GM12878 (cell line): ENCODE data around the gene UBE2E1. TPM values are rescaled to one million over a fixed set of nuclear protein-coding genes. Genes with fewer than 3 reads are reported as not detected.
A peak's percentile ranks its signal among the peaks of the same experiment; 100 is the strongest.

Source experiments
- ATAC-seq: fragments of 200-7000 bp; cut with Tn5 transposase; 3 replicates; pipeline ENCODE4 v1.9.1; 2020; ENCODE audit warnings: mild to moderate bottlenecking, moderate library complexity
- BruUV-seq: library from RNA; stranded (reverse); fragments of 400-500 nt; replicated peaks from 2 replicates; lab custom pipeline; 2021; lab: Mats Ljungman, UMichigan
- CTCF ChIA-PET: fragments of 300-600 bp; sonication (Branson Sonifier 250); formaldehyde crosslinking; extraction: SDS; loops from one replicate; lab custom pipeline; 2021; ENCODE audit warnings: inconsistent platforms; lab: Yijun Ruan, JAX
- POLR2A ChIA-PET: fragments of 350-600 bp; formaldehyde crosslinking; extraction: SDS; loops from one replicate; lab custom pipeline; 2021; ENCODE audit warnings: inconsistent platforms; lab: Charles Lee
- RAD21 ChIA-PET: fragments of 300-600 bp; sonication (Branson Sonifier 250); formaldehyde crosslinking; loops from one replicate; lab custom pipeline; 2023; ENCODE audit warnings: antibody characterized with exemption; ENCODE audit not compliant: unreplicated experiment; lab: Charles Lee
- SMC1A ChIA-PET: fragments of 300-600 bp; sonication (Branson Sonifier 250); formaldehyde crosslinking; loops from one replicate; lab custom pipeline; 2023; ENCODE audit not compliant: unreplicated experiment, uncharacterized antibody; lab: Charles Lee
- DNase-seq: peaks from one replicate; pipeline ENCODE4 v3.0.0-alpha.2; 2011; ENCODE audit warnings: low read depth, low spot score
- FAIRE-seq: peaks from 3 replicates; lab custom pipeline; 2011; peaks lifted over from hg19 to GRCh38; lab: Jason Lieb, UNC
- H2AFZ ChIP-seq: 2 replicates; pipeline ENCODE4 v1.6.0; 2011; ENCODE audit warnings: low read depth, low read length, control low read depth; ENCODE audit not compliant: control insufficient read depth
- H3K27ac ChIP-seq: 2 replicates; pipeline ENCODE4 v1.5.1; 2011; ENCODE audit warnings: control low read depth; ENCODE audit not compliant: control insufficient read depth, insufficient read depth
- H3K27me3 ChIP-seq, 2 experiments: replicated peaks in 1 of 2; 2 replicates each; pipeline versions ENCODE4 v1.6.0 to v1.6.1; 2011; ENCODE audit warnings: low read length in 1 of 2; ENCODE audit not compliant: control insufficient read depth in 2 of 2, insufficient read depth in 2 of 2
- H3K36me3 ChIP-seq, 2 experiments: 2 replicates each; pipeline ENCODE4 v1.5.1; 2011; ENCODE audit warnings: low read length in 1 of 2; ENCODE audit not compliant: control insufficient read depth in 2 of 2, insufficient read depth in 2 of 2
- H3K4me1 ChIP-seq: 2 replicates; pipeline ENCODE4 v1.6.1; 2011; ENCODE audit warnings: mild to moderate bottlenecking, low read length, moderate library complexity, mixed read lengths; ENCODE audit not compliant: control insufficient read depth, insufficient read depth
- H3K4me2 ChIP-seq: 2 replicates; pipeline ENCODE4 v1.6.0; 2011; ENCODE audit warnings: control low read depth; ENCODE audit not compliant: control insufficient read depth, insufficient read depth
- H3K4me3 ChIP-seq: fragments of 200-600 bp; sonication (generic); 2 replicates; pipeline ENCODE4 v1.5.1; 2016
- H3K79me2 ChIP-seq: 2 replicates; pipeline ENCODE4 v1.6.0; 2011; ENCODE audit warnings: low read length; ENCODE audit not compliant: control insufficient read depth, insufficient read depth
- H3K9ac ChIP-seq: 2 replicates; pipeline ENCODE4 v1.8.0; 2011; ENCODE audit warnings: low read length, control low read depth, mixed read lengths; ENCODE audit not compliant: control insufficient read depth, insufficient read depth
- H3K9me3 ChIP-seq: replicated peaks from 3 replicates; pipeline ENCODE4 v1.5.1; 2011; ENCODE audit warnings: mild to moderate bottlenecking, low read length; ENCODE audit not compliant: control insufficient read depth, insufficient read depth
- H4K20me1 ChIP-seq: 2 replicates; pipeline ENCODE4 v1.6.0; 2011; ENCODE audit not compliant: control insufficient read depth, insufficient read depth
- ATF2 ChIP-seq: IDR thresholded peaks from 2 replicates; pipeline ENCODE4 v1.6.1; 2012; ENCODE audit warnings: low read length, inconsistent platforms
- BACH1 ChIP-seq: fragments of 450-650 bp; IDR thresholded peaks from 2 replicates; pipeline ENCODE4 v1.6.1; 2017; ENCODE audit warnings: mild to moderate bottlenecking, borderline replicate concordance
- BHLHE40 ChIP-seq, 2 experiments: fragments of 450-650 bp in 1 of 2; IDR thresholded peaks; 2 replicates each; pipeline ENCODE4 v1.6.1; 2011 to 2017; ENCODE audit warnings: low read depth in 2 of 2, borderline replicate concordance in 1 of 2, improper control_type of control experiment in 1 of 2, low read length in 1 of 2, mild to moderate bottlenecking in 1 of 2
- CHD2 ChIP-seq: IDR thresholded peaks from 2 replicates; pipeline ENCODE4 v1.6.1; 2011; ENCODE audit warnings: low read depth, low read length, improper control_type of control experiment, borderline replicate concordance
- FOXK2 ChIP-seq: fragments of 450-650 bp; IDR thresholded peaks from 2 replicates; pipeline ENCODE4 v1.6.1; 2017; ENCODE audit warnings: mild to moderate bottlenecking, moderate library complexity
- HSF1 ChIP-seq: fragments of 150-350 bp; IDR thresholded peaks from 2 replicates; pipeline ENCODE4 v1.6.1; 2014; ENCODE audit warnings: mild to moderate bottlenecking, low read depth, low read length
- IRF5 ChIP-seq: fragments of 450-650 bp; IDR thresholded peaks from 2 replicates; pipeline ENCODE4 v1.6.1; 2017; ENCODE audit warnings: borderline replicate concordance
- KDM1A ChIP-seq: fragments of 200-600 bp; sonication (generic); IDR thresholded peaks from 2 replicates; pipeline ENCODE4 v1.6.1; 2016; ENCODE audit warnings: borderline replicate concordance
- POLR2AphosphoS5 ChIP-seq: IDR thresholded peaks from 2 replicates; pipeline ENCODE4 v1.6.1; 2011; ENCODE audit warnings: mild to moderate bottlenecking, low read length, inconsistent platforms
- SMAD1 ChIP-seq: fragments of 450-650 bp; IDR thresholded peaks from 2 replicates; pipeline ENCODE4 v1.6.1; 2018; ENCODE audit warnings: mild to moderate bottlenecking, low read depth; ENCODE audit not compliant: partially characterized antibody
- TARDBP ChIP-seq: IDR thresholded peaks from 2 replicates; pipeline ENCODE4 v1.6.1; 2016; ENCODE audit warnings: borderline replicate concordance
- YBX1 ChIP-seq: fragments of 450-650 bp; IDR thresholded peaks from 2 replicates; pipeline ENCODE4 v1.6.1; 2016; ENCODE audit warnings: antibody characterized with exemption
- ZBED1 ChIP-seq: IDR thresholded peaks from 2 replicates; pipeline ENCODE4 v1.6.1; 2016; ENCODE audit warnings: borderline replicate concordance
- ZNF274 ChIP-seq: IDR thresholded peaks from one replicate; pipeline ENCODE4 v1.8.0; 2011; ENCODE audit not compliant: insufficient read length, insufficient read depth
- WGBS: methylation state at CpG from one replicate; pipeline ENCODE4 v1.1.6; 2016; ENCODE audit warnings: low lambda C conversion rate; ENCODE audit not compliant: insufficient replicate concordance, insufficient coverage; ENCODE audit errors: missing lambda C conversion rate; 5-methylcytosine and 5-hydroxymethylcytosine counted together
- in situ Hi-C: fragments of 300-500 bp; cut with MboI; formaldehyde crosslinking; loops from 9 replicates; pipeline ENCODE4 v1.14.3; 2018; ENCODE audit warnings: mixed read lengths
- intact Hi-C: fragments of 100-400 bp; cut with micrococcal nuclease; formaldehyde crosslinking; loops from one replicate; pipeline ENCODE4 v1.14.2; 2022; ENCODE audit not compliant: unreplicated experiment
- polyA plus RNA-seq, 11 experiments: library from polyadenylated mRNA; depleted of rRNA in 4 of 11; unstranded in 6 of 11; stranded (reverse) in 5 of 11; fragments of >200 nt; fragmentation: Nextera tagmentation in 4 of 11; fragmentation: Illumina TruSeq in 1 of 11; extraction: Ambion mirVana in 4 of 11; extraction: Trizol in 1 of 11; gene quantifications; 1 replicate in 1 of 11; 2 replicates in 10 of 11; pipeline versions ENCODE4 v1.2.1 to v1.2.3, GENCODE V29; 2011 to 2016; ENCODE audit warnings: inconsistent platforms in 2 of 11, missing spikeins in 2 of 11, low read depth in 1 of 11
- total RNA-seq, 4 experiments: library from RNA; depleted of rRNA in 3 of 4; stranded (reverse); fragments of >200 nt in 3 of 4; fragmentation: Illumina TruSeq in 1 of 4; extraction: Trizol in 1 of 4; gene quantifications; 2 replicates each; pipeline versions ENCODE4 v1.2.1 to v1.2.3, GENCODE V29; 2013 to 2021

UBE2E1 gene
- total and polyA plus RNA-seq, 10 of the 15 experiments (the other 5 are each of a cell fraction or from before 2014, with no cell fraction given), result 18.7 to 425 (median 147) TPM

- in situ Hi-C loops (no loop called here), intact Hi-C loops (no loop called here)
- POLR2A ChIA-PET, result interaction anchor here (0.9 kb wide), 1 partner anchor 26 kb away, joined by 3 read pairs; no protein-coding TSS in a partner anchor
- SMC1A ChIA-PET, result interaction anchor here (0.9 to 3.4 kb wide), 5 partner anchors 24 to 110 kb away, joined by 3 to 11 read pairs (median 4); no protein-coding TSS in a partner anchor
- peak overlapping the region; percentile 12; the same call in 1 of the 2 replicates for H3K4me2 ChIP-seq
- no peak overlapping the region for H3K9ac ChIP-seq
- RAD21 ChIA-PET, result interaction anchor here (0.8 to 2.6 kb wide), 3 partner anchors 26 to 85 kb away, joined by 3 to 10 read pairs (median 4); no protein-coding TSS in a partner anchor
- H3K4me3 ChIP-seq, result peak overlapping the region; percentile 100; the same call in 1 of the 2 replicates
- peaks cover 0 to 28% of the 10 kb centered on the region in 2 experiments; a peak in 2 of 4 replicates for H3K36me3 ChIP-seq
- H3K9me3 ChIP-seq, result no peaks in the 10 kb centered on the region
- no peaks in the 10 kb centered on the region for H3K27me3 ChIP-seq
- CTCF ChIA-PET, result interaction anchor here (0.9 to 3.0 kb wide), 4 partner anchors 10 to 86 kb away, joined by 3 to 19 read pairs (median 6); no protein-coding TSS in a partner anchor
- H3K4me1 ChIP-seq, result no peaks in the 10 kb centered on the region; the same call in 1 of the 2 replicates
- TF ChIP-seq ZNF274 (no peak), HSF1 (no peak), ZBED1 (0 out of 2 replicates have a peak, but pooled peaks have one; percentile 63), TARDBP (0 out of 2 replicates have a peak, but pooled peaks have one; percentile 22), SMAD1 (peak; percentile 24), YBX1 (no peak), BACH1 (peak; percentile 12; the same call in 1 of the 2 replicates), KDM1A (no peak), ATF2 (0 out of 2 replicates have a peak, but pooled peaks have one; percentile 19), IRF5 (no peak), POLR2AphosphoS5 (peak; percentile 73; the same call in 1 of the 2 replicates), CHD2 (no peak), BHLHE40 (IDR thresholded peaks at IDR 0.05; ENCODE audit: borderline replicate concordance in 1 of 2, low read depth in 2 of 2, low read length in 1 of 2) (no peak), FOXK2 (no peak)
- TF ChIP-seq, all 136 proteins: peak for 6
- WGBS, result 89% methylated on average over 5 of the region's 5 CpGs
- DNase-seq, result no peak
- no peak for FAIRE-seq
- no peak for ATAC-seq
- no peak overlapping the region for H2AFZ ChIP-seq
- peaks cover 5% of the 10 kb centered on the region; the same call in 1 of the 2 replicates for H4K20me1 ChIP-seq
- BruUV-seq, result no TSS peak
- peaks cover 42% of the 10 kb centered on the region for H3K79me2 ChIP-seq
- no peak overlapping the region for H3K27ac ChIP-seq
Measured at GRCh38 chr3:23920151-23920655, 114.4 kb downstream of the UBE2E1 start.
